ENCODE data around the gene NEXMIF. TPM values are rescaled to one million over a fixed set of nuclear protein-coding genes. Genes with fewer than 3 reads are reported as not detected.

The NEXMIF gene
- polyA plus RNA-seq, 1 donor from 2014 or later, result 12.8 TPM

DNA sequence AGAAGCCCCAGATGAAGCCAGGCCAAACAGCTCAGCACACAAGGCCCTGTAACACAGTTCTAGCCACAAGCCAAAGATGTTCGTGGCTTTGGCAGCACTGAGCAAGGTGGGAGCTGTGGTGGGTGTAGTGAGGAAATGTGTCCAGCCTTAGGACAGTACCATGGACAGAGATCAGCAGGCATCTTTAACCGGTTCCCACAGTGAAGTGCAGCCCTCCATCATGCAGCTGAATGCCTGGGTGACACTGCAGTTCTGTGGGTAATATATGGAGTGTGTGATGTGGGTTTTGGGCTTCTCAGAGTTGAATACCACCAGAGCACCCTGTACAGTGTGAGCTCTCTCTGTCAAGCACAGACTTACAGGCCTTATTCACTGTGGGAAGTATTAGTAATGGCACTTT, 6.0 kb upstream of the NEXMIF start:
- no peaks in the 10 kb centered on the region for H3F3A ChIP-seq (ENCODE audit: insufficient read depth, low read length, poor library complexity, severe bottlenecking)
- no peaks in the 10 kb centered on the region for H3K9me2 ChIP-seq (ENCODE audit: insufficient read depth, low read length)
- H3K4me3 ChIP-seq (ENCODE audit: low read length), result no peak overlapping the region
- H3K79me2 ChIP-seq (replicated peaks; ENCODE audit: insufficient read depth, low read length), result no peaks in the 10 kb centered on the region
- no peaks in the 10 kb centered on the region for H4K20me1 ChIP-seq (ENCODE audit: insufficient read depth)
- no peak for TF ChIP-seq POLR2AphosphoS5 (IDR thresholded peaks at IDR 0.05)
- TF ChIP-seq RAD21 (conservative IDR thresholded peaks at IDR 0.05), result no peak
- no peak for TF ChIP-seq SMC3 (conservative IDR thresholded peaks at IDR 0.05; ENCODE audit: poor library complexity)
- TF ChIP-seq REST (IDR thresholded peaks at IDR 0.05; ENCODE audit: borderline replicate concordance), result no peak
- TF ChIP-seq EZH2 (IDR thresholded peaks at IDR 0.05; ENCODE audit: borderline replicate concordance, insufficient read depth, low read length, poor library complexity, severe bottlenecking), result no peak
- no peak for TF ChIP-seq TAF1 (IDR thresholded peaks at IDR 0.05; ENCODE audit: low read depth)
- TF ChIP-seq CTCF (IDR thresholded peaks at IDR 0.05; ENCODE audit: poor library complexity, severe bottlenecking), result no peak
- TF ChIP-seq EP300 (conservative IDR thresholded peaks at IDR 0.05; ENCODE audit: poor library complexity, severe bottlenecking), result no peak
- no peak for TF ChIP-seq MXI1 (conservative IDR thresholded peaks at IDR 0.05; ENCODE audit: poor library complexity, severe bottlenecking)
- H3K9ac ChIP-seq (ENCODE audit: low read length), result no peak overlapping the region
- no peak overlapping the region for H3K4me2 ChIP-seq (ENCODE audit: low read length)
- H3K36me3 ChIP-seq (ENCODE audit: insufficient read depth, low read length), result no peaks in the 10 kb centered on the region
- H2AFZ ChIP-seq (ENCODE audit: low read depth, low read length), result no peak overlapping the region
- no peaks in the 10 kb centered on the region for H3K27me3 ChIP-seq (ENCODE audit: insufficient read depth, low read depth, low read length)
- no peaks in the 10 kb centered on the region for H3K9me3 ChIP-seq (ENCODE audit: low read length)
- no peak overlapping the region for H3K27ac ChIP-seq (ENCODE audit: low read length)

DNA sequence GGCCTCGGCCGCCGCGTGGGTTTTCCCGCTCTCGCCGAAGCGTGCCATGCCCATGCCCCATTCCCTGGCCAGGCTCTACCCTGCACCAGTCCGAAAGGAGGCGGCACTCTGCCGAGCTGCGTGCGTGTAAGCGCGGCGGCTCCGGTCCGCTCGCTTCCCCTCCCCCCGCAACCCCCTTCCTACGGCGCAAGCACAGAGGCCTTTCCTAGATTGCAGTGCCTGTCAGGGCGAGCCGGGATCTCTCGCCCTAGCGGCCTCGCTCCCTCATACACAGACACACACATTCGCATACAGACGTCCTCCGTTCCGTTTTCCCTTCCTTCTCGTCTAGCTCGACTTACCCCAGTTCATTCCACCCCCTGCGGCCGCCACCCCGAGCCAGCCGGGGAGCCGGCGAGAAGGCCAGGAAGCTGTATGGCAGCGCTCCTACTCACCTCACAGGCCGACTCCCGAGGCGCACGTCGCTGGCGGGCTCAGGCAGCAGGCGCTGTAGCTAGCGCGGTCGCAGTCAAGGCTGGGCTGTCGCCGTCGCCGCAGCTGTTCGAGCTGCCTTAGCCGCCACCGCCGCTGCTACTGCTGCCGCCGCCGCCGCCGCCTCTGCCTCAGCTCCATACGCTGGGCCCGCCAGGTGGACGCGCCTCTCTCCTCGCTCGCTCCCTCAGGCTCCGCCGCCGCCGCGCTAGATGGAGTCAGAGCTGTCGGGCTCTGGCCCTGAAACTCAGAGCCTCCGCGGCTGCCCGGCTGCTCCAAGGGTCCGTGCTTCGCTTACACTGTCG, 615 bp downstream of the NEXMIF start:
- peak overlapping the region; percentile 90 for H3K4me3 ChIP-seq (ENCODE audit: low read length)
- H4K20me1 ChIP-seq (ENCODE audit: insufficient read depth), result no peaks in the 10 kb centered on the region
- no peaks in the 10 kb centered on the region for H3K9me3 ChIP-seq (ENCODE audit: low read length)
- no peaks in the 10 kb centered on the region for H3K27me3 ChIP-seq (ENCODE audit: insufficient read depth, low read depth, low read length)
- H3K9ac ChIP-seq (ENCODE audit: low read length), result peak overlapping the region; percentile 94
- TF ChIP-seq MXI1 (conservative IDR thresholded peaks at IDR 0.05; ENCODE audit: poor library complexity, severe bottlenecking) (peak; percentile 6), RAD21 (conservative IDR thresholded peaks at IDR 0.05) (no peak), CTCF (IDR thresholded peaks at IDR 0.05; ENCODE audit: poor library complexity, severe bottlenecking) (no peak), EP300 (conservative IDR thresholded peaks at IDR 0.05; ENCODE audit: poor library complexity, severe bottlenecking) (no peak), POLR2AphosphoS5 (IDR thresholded peaks at IDR 0.05) (peak; percentile 31), TAF1 (IDR thresholded peaks at IDR 0.05; ENCODE audit: low read depth) (no peak), EZH2 (IDR thresholded peaks at IDR 0.05; ENCODE audit: borderline replicate concordance, insufficient read depth, low read length, poor library complexity, severe bottlenecking) (no peak), REST (IDR thresholded peaks at IDR 0.05; ENCODE audit: borderline replicate concordance) (peak; percentile 13), SMC3 (conservative IDR thresholded peaks at IDR 0.05; ENCODE audit: poor library complexity) (no peak)
- no peaks in the 10 kb centered on the region for H3K9me2 ChIP-seq (ENCODE audit: insufficient read depth, low read length)
- H2AFZ ChIP-seq (ENCODE audit: low read depth, low read length), result peak overlapping the region; percentile 32
- H3F3A ChIP-seq (ENCODE audit: insufficient read depth, low read length, poor library complexity, severe bottlenecking), result no peaks in the 10 kb centered on the region
- peaks cover 31% of the 10 kb centered on the region for H3K79me2 ChIP-seq (replicated peaks; ENCODE audit: insufficient read depth, low read length)
- no peak overlapping the region for H3K4me2 ChIP-seq (ENCODE audit: low read length)
- H3K36me3 ChIP-seq (ENCODE audit: insufficient read depth, low read length), result no peaks in the 10 kb centered on the region
- peak overlapping the region; percentile 94 for H3K27ac ChIP-seq (ENCODE audit: low read length)

Data from neural cell (in vitro differentiated cells).